Epidermal melanocyte (primary cell): Measurements from ENCODE around the gene GAREM1.
"Not testable (repeated sequence)": the region's sequence is repeated elsewhere in the genome, so short reads cannot be mapped to it uniquely, and the experiment has no call there.

Experiments used
- DNase-seq: peaks from one replicate; pipeline ENCODE4 v3.0.0; 2011; ENCODE audit warnings: low spot score; ENCODE audit not compliant: insufficient read length

Gene GAREM1

DNA sequence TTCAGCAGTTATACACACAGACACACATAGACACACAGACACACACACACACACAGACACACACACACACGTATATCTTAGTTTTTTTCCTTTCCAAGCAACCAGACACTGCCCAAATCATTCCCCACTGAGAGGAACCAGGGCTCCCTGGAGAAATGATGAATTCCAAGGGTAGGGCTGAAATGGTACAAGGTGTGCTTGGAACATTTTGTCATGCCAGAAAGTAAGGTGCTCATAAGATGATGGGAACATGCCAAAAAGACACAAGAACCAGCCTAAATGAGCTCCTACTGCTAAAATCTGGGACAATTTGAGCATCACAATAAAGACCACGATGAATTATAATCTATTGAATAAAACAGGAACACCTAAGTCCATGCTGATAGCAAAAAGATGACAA lies 177.6 kb downstream of the GAREM1 start:
- DNase-seq, result no peak

DNA sequence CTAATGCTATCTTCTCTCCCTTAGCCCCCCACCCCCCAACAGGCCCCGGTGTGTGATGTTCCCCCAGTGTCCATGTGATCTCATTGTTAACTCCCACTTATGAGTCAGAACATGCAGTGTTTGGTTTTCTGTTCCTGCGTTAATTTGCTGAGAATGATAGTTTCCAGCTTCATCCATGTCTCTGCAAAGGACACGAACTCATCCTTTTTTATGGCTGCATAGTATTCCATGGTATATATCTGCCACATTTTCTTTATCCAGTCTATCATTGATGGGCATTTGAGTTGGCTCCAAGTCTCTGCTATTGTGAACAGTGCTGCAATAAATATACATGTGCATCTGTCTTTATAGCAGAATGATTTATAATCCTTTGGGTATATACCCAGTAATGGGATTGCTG lies 179.1 kb downstream of the GAREM1 start:
- not testable (repeated sequence) for DNase-seq

DNA sequence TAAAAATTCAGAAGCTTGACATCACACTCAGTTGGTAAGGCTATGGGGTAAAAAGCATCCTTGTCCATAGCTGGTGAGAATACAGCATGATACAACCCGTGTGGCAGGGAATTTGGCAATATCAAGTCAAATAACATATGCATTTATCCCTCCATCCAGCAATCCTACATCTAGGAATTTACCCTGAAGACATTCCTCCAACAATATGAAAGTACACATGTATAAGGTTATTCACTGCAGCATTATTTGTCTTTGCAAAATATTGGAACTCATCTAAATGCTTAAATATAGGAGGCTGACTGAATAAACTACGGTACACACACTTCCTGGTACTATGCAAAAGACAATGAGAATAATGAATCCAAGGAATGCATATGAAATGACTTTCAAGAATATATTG lies 179.9 kb downstream of the GAREM1 start:
- DNase-seq, result no peak

DNA sequence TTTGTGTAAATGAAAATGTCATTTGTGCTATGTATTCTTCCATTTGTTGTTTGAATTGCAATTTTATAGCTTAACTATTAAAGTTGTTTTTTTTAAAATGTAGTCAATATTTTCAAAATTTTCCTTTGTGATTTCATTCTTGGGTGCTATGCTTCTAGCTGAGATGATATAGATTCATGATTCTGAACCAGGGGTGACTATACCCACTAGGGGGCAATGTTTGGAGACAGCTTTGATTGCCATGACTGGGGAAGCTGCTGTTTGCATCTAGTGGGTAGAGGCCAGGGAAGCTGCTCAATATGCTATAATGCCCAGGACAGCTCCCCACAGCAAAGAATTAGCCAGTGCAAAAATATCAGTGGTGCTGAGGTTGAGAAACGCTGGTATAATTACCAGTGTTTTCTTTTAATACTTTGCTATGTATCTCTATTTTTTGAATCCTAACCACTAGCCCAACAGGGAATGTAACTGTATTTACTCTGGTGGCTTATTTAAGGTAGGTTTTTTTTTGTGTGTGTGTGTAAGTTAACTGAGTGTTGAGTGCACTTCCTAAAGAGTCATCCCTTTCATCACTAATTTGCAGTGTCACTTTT lies 181.1 kb downstream of the GAREM1 start:
- DNase-seq, result peak; percentile 43

DNA sequence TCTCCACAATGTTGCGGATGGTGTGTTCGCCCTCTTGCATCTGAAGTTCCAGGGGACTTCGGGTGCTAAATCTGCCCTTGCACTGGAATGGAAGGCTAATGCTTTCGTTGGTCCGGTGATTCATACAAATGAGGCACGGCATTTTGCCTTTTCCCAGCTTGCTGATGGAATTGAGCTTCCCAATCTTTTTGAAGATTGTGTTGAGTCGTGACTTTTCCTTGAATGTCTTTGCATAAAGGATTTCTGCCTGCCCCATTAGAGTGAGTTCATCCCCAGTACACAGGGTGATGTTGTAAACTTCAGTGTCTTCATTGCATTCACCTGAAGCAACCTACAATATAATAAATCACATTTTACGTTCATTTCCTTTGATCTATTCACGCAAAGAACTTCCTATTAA lies 182.8 kb downstream of the GAREM1 start:
- no peak for DNase-seq

DNA sequence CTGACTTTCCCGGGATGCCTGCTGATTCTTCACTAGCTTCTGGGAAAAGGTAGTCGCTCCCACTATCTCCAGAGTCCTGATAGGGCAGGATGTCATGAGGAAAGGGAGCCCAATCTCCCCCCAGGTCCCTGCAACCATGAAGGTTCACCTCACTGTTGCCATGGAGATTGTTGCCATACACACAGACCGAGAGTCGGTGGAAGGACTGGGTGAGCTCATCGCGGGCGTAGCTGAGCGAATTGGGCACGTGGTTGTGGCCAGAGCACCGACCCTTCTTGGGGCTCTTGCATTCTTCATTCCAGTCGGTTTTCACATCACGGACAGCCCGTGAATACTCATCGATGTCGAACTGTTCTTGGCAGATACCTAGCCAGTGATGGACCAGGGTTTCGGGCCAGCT lies 183.4 kb downstream of the GAREM1 start:
- no peak for DNase-seq

DNA sequence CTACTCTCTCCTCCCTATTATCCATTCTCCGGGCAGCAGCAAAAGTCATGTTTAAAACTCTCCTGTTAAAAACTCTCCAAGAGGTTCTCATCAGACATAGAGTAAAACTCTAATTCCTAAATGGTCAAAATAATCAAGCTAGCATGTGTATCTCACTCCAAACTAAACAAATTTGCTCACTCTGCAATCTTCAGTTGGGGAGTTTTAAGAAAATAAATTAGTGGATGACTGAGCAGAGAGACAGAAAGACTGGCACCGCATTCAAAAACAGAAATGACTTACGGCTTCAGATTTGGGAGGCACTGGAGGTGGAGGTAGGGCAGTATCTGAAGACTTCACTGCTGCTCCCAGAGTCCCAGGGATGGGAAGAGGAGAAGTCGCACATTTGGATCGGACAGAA lies 183.9 kb downstream of the GAREM1 start:
- DNase-seq, result no peak

DNA sequence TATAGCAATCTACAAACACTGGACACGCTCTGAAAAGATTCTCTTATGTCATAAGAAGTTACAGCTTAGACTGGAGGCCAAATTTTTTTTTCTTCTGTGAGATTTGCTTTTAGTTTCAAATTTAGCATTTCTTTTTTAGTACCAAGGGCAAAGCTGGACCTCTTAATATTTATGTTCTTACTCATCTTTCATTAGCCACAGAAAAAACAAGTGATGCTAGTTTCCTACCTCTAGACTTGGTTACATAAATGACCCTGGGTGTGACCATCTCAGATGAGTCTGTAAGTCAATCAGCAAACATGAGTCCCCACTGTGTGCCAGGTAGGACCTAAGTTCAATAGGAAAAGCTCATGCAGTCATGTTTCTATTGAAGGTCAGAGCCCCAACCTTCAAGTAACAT lies 186.4 kb downstream of the GAREM1 start:
- DNase-seq, result no peak

DNA sequence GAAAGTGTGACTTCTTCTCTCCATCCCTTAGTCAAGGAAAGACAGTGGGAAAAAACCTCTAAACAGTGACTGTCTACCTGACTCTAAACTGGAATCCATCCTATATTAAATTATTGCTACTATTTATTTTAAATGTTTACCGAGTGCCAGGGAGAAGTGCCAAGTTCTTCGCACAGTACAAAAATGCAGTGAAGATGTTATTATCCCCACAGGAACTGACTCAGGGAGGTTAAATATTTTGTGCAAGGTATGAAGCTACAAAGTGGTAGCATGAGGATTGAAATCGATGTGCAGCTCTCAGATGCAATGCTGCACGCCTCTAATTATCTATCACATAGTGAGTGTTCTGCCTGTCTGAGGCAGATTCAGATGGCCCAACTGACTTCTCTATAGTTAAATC lies 189.8 kb downstream of the GAREM1 start:
- DNase-seq, result no peak

DNA sequence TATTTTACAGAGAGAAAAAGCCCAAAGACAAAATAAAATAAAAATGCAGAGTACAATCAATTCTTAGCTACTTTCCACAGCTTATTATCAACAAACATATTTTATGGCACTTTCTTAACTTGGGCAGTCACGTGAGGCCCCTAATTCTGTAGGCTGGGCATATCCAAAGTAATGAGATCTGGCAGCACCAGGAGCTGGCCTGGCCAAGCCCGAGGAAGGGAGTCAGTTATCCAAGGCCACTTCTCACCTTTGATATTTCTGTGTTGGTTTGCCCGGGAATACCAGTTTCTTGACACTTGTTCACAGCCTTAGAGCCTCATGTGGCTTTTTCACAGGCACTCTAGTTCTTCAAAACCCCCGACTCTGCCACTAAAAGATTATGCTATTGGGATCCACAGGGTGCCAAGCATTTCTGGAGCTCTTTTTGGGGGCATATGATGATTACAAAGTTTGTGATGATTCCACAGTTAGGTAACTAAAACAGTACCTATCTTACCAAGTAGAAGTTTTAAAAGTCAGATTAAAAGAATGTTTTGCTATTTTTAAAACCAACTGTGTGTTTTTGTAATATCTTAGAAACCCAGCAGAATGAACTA lies 190.4 kb downstream of the GAREM1 start:
- no peak for DNase-seq

DNA sequence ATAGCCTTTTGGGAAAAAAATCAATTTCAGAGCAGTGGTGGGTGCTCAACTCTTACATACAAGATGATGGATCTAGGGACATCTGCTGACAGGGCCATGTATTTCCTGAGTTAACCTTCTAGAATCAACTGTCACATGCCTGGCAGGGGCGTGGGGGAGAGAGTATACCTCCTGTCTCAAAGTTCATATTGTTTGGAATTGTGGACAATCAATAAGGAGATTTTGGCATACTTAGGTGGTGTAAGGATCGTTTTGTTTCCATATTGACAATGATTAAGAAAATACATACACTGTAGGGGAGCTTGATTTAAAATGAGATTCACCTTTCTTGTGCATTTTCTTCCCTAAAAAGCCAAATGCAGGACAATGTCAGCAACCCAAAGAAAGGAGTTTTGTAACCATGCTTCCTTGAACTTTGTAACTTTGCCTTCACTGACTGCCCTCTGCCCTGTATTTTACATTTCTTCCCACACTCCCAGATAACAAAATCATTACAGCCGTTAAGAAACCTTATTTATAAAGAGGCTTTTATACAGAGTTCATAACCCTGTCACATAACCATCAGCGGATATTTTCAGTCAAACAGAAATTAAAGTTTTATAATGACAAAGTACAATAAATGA lies 192.4 kb downstream of the GAREM1 start:
- no peak for DNase-seq

DNA sequence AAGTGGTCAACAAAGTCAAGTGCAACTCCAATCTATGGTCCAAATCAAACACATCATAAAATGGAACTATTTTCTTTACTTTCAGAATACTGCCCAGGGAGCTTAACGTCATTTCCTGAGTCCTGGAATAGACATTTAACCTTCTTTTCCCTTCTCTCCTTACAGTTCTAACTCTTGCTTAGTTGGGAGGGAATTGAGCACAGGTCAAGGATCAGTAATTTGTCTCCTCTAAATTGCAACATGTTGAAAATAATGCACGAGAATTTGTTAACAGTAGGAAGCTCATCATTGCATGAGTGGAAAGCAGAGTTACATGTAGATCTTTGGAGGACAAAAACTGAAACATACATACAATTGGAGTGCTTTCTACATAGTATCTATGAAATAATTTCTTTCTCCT lies 193.1 kb downstream of the GAREM1 start:
- no peak for DNase-seq

DNA sequence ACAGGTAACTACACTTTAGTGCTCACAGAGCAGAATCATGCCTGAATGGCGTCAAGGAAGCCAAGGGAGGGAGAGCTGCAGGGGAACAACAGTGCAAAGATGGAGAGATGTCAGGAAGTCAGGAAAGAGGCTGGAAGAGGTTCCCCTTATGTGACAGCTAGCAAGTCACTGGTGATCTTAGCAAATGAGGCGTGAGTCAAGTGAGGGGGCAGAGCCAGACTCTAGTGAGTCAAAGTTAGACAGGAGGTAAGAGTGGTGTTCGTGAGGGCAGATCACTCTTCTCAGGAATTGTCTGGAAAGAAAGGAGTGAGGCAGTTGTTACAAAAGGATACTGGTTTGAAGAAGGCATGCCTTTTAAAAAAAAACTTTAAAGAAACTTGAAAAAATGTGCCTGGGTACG lies 193.8 kb downstream of the GAREM1 start:
- DNase-seq, result no peak

DNA sequence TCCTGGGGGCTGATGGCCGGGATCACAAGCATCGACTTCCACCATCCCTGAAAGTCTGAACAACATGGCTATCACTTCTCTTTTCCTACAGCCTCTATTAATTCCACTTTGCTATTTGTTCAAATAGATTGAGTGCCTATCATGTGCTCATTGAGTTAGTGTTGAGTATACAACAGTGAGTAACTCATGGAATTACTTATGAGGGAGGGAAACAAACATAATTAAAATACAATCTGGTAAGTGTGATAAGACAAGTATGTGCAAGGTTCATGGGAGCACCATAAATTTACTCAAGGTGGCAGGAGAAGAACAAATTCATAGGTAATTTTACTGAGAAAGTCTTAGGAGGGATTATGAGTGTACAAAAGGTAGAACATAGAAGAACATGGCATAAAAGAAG lies 194.4 kb downstream of the GAREM1 start:
- DNase-seq, result no peak

DNA sequence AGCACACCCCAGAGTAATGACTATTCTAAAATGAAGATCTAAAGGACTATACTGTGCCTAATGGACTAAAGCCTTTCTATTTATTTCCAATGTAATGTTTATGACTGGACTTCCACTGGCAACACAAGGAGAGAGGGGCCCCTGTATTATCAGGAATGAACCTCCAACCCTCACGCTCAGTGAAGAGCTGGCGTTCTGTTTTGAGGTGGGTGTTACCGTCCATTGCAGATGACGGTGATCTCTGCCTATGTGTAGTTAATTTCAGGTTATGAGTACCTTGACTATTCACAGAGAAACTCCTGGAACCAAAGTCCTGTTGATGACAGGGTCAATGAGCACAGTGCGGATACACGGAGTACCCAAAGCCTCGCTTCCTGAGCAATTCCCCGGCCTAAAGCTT lies 195.5 kb downstream of the GAREM1 start:
- no peak for DNase-seq

DNA sequence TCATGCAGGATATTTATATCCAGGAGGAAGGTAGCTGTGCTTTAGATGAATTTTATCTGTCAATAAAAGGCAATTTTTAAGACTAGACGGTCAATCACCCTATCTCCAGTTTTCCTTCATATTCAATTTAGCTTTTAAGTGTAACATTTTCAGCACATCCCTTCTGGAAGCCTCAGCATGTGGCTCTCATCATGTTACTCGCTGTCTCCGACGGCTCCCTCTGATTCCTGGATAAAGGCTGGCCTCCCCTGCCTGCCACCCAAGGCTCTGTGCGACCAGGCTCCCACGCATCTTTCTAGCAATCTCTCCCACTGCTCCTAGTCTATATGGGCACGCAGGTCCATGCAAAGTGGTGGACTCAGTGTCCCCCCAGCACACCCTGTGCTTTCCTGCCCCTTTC lies 196.4 kb downstream of the GAREM1 start:
- no peak for DNase-seq

DNA sequence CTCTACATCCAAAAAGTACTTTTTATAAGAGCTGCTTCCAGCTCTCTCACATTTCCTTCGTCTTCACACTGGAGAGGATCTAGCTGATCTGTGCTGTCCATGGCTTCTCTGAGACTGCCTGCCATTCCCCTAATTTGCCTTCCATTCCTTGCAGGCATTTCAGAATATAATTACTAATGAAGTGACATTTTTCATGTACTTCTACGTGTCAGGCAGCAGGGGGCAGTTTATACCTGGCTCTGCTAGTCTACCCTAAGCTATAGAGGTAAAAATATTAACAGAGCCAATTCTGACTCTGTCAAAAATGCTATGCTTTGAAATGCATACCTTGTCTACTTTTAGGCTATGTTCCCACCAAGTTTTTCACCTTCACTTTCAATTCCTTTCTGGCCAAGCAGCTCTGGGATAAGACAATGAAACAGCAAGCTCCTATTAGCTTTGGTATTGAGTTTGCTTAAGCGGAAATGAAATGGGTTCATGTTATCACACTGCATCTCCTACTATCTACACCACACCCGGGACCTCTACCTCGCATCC lies 198.9 kb downstream of the GAREM1 start:
- DNase-seq, result peak; percentile 31

DNA sequence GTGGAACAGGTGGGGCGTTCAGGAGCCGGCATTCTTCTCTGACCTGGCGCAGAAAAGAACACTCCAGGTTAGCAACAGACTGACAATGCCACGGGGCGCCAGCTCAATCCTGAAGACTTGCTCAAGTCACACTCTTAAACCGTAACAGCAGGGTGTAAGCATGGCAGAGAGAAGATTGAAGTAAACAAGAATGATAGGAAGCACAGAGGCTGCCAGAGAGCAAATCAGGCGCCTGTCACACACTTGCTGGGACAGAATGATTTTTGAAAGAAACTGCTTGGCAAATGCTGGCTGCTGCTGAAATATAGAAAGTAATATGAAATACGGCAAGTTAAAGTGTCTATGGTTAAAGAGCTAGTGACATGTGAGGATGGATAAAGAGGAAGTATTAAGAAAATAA lies 200.3 kb downstream of the GAREM1 start:
- DNase-seq, result no peak

DNA sequence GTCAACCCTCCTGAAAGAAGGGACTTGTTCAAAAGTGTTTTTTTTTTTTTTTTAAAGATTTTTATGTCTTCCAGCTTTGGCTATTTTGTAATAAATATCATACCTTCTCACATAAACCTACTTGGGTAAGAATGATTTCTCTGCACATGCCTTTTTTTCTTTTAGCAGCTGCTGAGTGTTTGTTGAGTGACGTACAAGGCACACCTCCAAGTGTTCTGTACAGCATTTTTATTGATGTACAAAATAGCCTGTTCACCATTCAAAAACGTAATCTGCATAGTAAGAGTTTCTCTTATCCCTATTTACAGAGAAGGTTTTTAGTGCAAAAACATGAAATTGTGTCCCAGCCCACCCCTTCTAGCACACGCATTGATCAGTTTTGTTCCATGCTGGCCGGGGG lies 203.2 kb downstream of the GAREM1 start:
- no peak for DNase-seq

DNA sequence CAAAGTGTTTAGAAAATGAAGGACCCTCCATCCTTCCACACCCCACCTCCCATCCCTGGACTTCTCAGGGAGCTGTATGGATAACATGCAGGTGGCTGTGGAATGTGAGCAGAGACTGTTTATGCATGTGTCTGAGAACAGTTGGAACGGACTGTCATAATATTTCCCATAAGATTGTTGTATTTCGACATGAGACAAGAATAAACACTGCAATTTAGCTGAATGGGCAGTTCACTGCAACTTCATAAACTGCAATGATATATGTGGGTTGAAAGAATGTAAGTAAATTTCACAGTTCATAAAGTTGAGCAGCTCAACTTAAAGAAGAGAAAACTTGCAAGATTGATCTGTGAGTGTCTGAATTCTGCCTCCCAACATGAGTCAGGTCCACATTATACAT lies 206.3 kb downstream of the GAREM1 start:
- no peak for DNase-seq

DNA sequence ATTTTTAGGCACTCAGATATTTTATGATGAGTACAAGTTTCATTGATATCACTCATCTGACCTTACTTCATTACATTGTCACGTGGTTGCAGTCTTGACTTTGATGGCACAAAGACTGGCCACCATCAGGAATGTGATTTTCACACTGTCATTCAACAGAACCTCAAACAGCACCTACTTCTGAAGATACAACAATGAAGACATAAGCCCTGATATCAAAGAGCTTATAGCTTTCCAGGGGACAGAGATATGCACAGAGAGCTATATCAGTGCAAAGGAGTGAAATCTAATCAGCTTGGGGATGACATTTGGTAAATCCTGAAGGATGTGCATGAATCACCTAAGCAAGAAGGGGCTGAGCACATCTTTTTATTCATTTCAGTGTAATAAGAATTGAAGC lies 208.6 kb downstream of the GAREM1 start:
- DNase-seq, result no peak

DNA sequence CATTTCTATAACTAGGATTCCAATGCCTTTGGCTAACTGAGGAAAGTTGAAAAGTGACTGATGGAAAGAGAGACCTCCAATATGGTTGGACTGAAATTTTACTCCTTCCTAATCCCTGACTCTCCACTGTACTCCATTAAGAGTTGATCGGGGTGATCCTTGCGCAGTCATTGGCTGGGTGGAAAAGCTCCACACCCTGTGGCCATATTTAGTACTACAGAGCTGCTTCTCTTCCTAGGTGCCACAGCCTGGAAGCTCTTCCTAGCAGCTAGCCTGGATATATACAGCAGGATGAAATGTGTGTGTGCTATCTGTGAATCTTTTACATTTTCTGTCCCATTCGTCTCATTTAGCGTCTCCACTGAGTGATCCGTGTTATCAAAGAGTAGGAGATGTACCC lies 209.7 kb downstream of the GAREM1 start:
- no peak for DNase-seq

DNA sequence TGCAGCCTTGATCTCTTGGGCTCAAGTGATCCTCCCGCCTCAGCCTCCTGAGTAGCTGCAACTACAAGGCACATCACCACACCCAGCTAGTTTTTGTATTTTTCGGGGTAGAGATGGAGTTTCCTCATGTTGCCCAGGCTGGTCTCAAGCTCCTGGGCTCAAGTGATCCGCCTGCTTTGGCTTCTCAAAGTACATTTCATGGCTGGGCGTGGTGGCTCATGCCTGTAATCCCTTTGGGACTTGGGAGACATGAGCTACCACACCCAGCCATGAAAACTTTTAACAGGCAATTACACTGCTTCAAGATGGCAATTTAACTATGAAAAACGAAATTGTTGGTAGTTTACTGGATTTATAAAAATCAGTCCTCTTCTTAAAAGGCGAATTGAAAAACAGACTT lies 211.1 kb downstream of the GAREM1 start:
- DNase-seq, result no peak
